Spleen (tissue), 11 donors: Measurements from ENCODE around the gene PHF21B. TPM values are rescaled to one million over a fixed set of nuclear protein-coding genes. Genes with fewer than 3 reads are reported as not detected.

Source experiments
- DNase-seq: peaks from one replicate; pipeline ENCODE4 v3.0.0-alpha.2; 2020
- H3K27ac ChIP-seq, 8 donors: fragments of 200-600 bp; sonication (generic) in 7 of 8; 1 replicate in 4 of 8; 2 replicates in 4 of 8; pipeline versions ENCODE4 v1.5.0 to v1.8.0; 2016 to 2021; ENCODE audit warnings: inconsistent platforms in 4 of 8, mild to moderate bottlenecking in 4 of 8, moderate library complexity in 1 of 8
- H3K27me3 ChIP-seq, 7 donors: fragments of 200-600 bp; sonication (generic) in 6 of 7; replicated peaks in 1 of 7; 1 replicate in 4 of 7; 2 replicates in 3 of 7; pipeline versions ENCODE4 v1.5.0 to v1.8.0; 2016 to 2021; ENCODE audit warnings: inconsistent platforms in 3 of 7, mild to moderate bottlenecking in 1 of 7
- H3K36me3 ChIP-seq, 6 donors: fragments of 200-600 bp; sonication (generic) in 5 of 6; 1 replicate in 4 of 6; 2 replicates in 2 of 6; pipeline versions ENCODE4 v1.5.0 to v1.8.0; 2016 to 2021; ENCODE audit warnings: inconsistent platforms in 2 of 6
- H3K4me1 ChIP-seq, 6 donors: fragments of 200-600 bp; sonication (generic) in 5 of 6; 1 replicate in 3 of 6; 2 replicates in 3 of 6; pipeline versions ENCODE4 v1.5.0 to v1.8.0; 2016 to 2021; ENCODE audit warnings: inconsistent platforms in 3 of 6
- H3K4me3 ChIP-seq, 8 donors: fragments of 200-600 bp; sonication (generic) in 7 of 8; 1 replicate in 4 of 8; 2 replicates in 4 of 8; pipeline versions ENCODE4 v1.5.0 to v1.8.0; 2016 to 2021; ENCODE audit warnings: inconsistent platforms in 4 of 8, mild to moderate bottlenecking in 4 of 8, moderate library complexity in 2 of 8
- H3K9me3 ChIP-seq, 8 donors: fragments of 200-600 bp; sonication (generic) in 7 of 8; 1 replicate in 4 of 8; 2 replicates in 4 of 8; pipeline versions ENCODE4 v1.5.0 to v1.8.0; 2016 to 2021; ENCODE audit warnings: inconsistent platforms in 4 of 8
- POLR2A ChIP-seq, 3 donors: fragments of 450-650 bp; IDR thresholded peaks; one replicate each; pipeline ENCODE4 v1.5.1; 2017; ENCODE audit warnings: antibody characterized with exemption in 3 of 3, mild to moderate bottlenecking in 1 of 3
- POLR2AphosphoS5 ChIP-seq, 3 donors: sonication (generic); formaldehyde crosslinking; IDR thresholded peaks; one replicate each; pipeline ENCODE4 v1.5.1; 2017; ENCODE audit warnings: antibody characterized with exemption in 3 of 3
- WGBS, 5 donors: extraction: QIAGEN DNeasy Blood & Tissue Kit in 3 of 5; methylation state at CpG; one replicate each; pipeline versions ENCODE4 v1.1.5 to v1.1.7; 2013 to 2018; 5-methylcytosine and 5-hydroxymethylcytosine counted together
- intact Hi-C: fragments of 100-400 bp; cut with DNase I; formaldehyde crosslinking; loops from one replicate; pipeline ENCODE4 v1.15.0; 2023; ENCODE audit warnings: low total_unique reads
- polyA plus RNA-seq, 3 donors: library from polyadenylated mRNA; stranded (reverse); fragments of 200-250 nt; gene quantifications; one replicate each; pipeline ENCODE4 v1.2.1, GENCODE V29; 2013
- total RNA-seq, 7 donors: library from RNA; depleted of rRNA in 3 of 7; stranded (reverse); fragments of >200 nt in 3 of 7; fragmentation: NEBNext Ultra II Directional in 4 of 7; extraction: Animal tissue kit (Norgen Biotek cat#: 25700) in 4 of 7; gene quantifications; one replicate each; pipeline versions ENCODE4 v1.1.0 to v1.2.1, GENCODE V29; 2016 to 2021
- TF ChIP-seq, protein P1 (sequence below), 11 experiments: fragments of 200-600 bp in 7 of 11; fragments of 450-650 bp in 4 of 11; sonication (generic) in 4 of 11; IDR thresholded peaks in 8 of 11; conservative IDR thresholded peaks in 3 of 11; 1 replicate in 7 of 11; 2 replicates in 4 of 11; pipeline versions ENCODE4 v1.4.0 to v1.8.0; 2016 to 2021; ENCODE audit warnings: antibody characterized with exemption in 11 of 11, inconsistent platforms in 4 of 11, mild to moderate bottlenecking in 1 of 11
- donor health status: healthy with polysubstance abuse.
- donor health status: DM: no; HTN: no; CAD: no; lungs with moderate emphysema.
- donor health status: DM: no; HTN: no; CAD: no.
- donor health status: Bipolar disorder and iron deficiency.
- donor health status: healthy.
- donor health status: DM: no; HTN: no; CAD: no.
- donor health status: DM: yes; HTN: yes; CAD: no.

The PHF21B gene
- total and polyA plus RNA-seq, 10 donors = 0.03 to 0.46 (median 0.09) TPM; not detected in 4

DNA sequence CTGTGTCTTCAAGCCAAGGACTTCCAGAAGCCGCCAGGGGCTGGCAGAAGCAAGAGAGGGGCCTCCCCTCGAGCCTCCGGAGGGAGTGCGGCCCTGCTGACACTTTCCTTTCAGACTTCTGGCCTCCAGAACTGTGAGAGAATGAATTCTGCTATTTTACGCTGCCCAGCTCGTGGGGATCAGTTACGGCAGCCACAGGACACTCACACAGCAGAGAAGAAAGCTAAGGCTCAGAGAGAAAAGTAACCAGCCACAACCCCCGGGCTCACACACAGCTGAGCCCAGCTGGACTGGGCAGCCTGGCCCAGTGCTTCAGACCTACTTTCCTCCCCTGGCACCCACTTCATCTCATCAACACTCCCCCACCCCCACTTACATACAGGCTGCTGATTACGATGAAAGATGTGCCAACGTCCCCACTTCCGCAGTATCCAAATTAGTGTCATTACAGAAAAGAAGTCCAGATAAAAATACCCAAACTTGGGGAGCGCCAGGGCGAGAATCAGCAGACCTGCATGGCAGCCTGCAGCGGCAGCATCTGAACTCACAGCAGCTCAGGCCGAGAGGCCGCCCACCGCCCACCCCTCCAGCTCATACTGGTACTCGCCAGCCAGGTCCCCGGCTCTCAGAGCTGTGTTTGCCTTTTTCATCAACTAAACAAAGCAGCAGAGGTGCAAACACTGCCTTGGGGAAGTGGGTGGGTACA is 15.3 kb downstream of the PHF21B start:
- no peak for DNase-seq
- Histone ChIP-seq H3K27me3 (peaks cover 0 to 78% (median 0%) of the 10 kb centered on the region in 7 donors), H3K36me3 (no peaks in the 10 kb centered on the region), H3K9me3 (no peaks in the 10 kb centered on the region), H3K27ac (no peak overlapping the region), H3K4me1 (no peaks in the 10 kb centered on the region), H3K4me3 (no peak overlapping the region)
- WGBS, 5 donors = 78 to 83% (median 79%) methylated on average over 19 of the region's 19 CpGs
- intact Hi-C loops = no loop called here
- TF ChIP-seq, protein P1, sequence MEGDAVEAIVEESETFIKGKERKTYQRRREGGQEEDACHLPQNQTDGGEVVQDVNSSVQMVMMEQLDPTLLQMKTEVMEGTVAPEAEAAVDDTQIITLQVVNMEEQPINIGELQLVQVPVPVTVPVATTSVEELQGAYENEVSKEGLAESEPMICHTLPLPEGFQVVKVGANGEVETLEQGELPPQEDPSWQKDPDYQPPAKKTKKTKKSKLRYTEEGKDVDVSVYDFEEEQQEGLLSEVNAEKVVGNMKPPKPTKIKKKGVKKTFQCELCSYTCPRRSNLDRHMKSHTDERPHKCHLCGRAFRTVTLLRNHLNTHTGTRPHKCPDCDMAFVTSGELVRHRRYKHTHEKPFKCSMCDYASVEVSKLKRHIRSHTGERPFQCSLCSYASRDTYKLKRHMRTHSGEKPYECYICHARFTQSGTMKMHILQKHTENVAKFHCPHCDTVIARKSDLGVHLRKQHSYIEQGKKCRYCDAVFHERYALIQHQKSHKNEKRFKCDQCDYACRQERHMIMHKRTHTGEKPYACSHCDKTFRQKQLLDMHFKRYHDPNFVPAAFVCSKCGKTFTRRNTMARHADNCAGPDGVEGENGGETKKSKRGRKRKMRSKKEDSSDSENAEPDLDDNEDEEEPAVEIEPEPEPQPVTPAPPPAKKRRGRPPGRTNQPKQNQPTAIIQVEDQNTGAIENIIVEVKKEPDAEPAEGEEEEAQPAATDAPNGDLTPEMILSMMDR (IDR thresholded peaks at IDR 0.05 in 8 of 11, conservative IDR thresholded peaks at IDR 0.05 in 3 of 11) = no peak
- TF ChIP-seq POLR2A (IDR thresholded peaks at IDR 0.05) = no peak
- no peak for TF ChIP-seq POLR2AphosphoS5 (IDR thresholded peaks at IDR 0.05)

GRCh38 chr22:44992166-44992565 is 17.6 kb downstream of the PHF21B start:
- H3K27me3 ChIP-seq = peaks cover 0 to 77% (median 0%) of the 10 kb centered on the region in 7 donors
- no peaks in the 10 kb centered on the region for H3K4me1 ChIP-seq
- WGBS, 5 donors = 88 to 95% (median 91%) methylated on average over 11 to 13 of the region's 13 CpGs
- H3K27ac ChIP-seq = no peak overlapping the region
- no peaks in the 10 kb centered on the region for H3K36me3 ChIP-seq
- TF ChIP-seq POLR2AphosphoS5 (IDR thresholded peaks at IDR 0.05) (no peak), POLR2A (IDR thresholded peaks at IDR 0.05) (no peak)
- TF ChIP-seq, protein P1 (IDR thresholded peaks at IDR 0.05 in 8 of 11, conservative IDR thresholded peaks at IDR 0.05 in 3 of 11) = no peak
- no peaks in the 10 kb centered on the region for H3K9me3 ChIP-seq
- intact Hi-C loops = no loop called here
- no peak for DNase-seq
- no peak overlapping the region for H3K4me3 ChIP-seq

DNA sequence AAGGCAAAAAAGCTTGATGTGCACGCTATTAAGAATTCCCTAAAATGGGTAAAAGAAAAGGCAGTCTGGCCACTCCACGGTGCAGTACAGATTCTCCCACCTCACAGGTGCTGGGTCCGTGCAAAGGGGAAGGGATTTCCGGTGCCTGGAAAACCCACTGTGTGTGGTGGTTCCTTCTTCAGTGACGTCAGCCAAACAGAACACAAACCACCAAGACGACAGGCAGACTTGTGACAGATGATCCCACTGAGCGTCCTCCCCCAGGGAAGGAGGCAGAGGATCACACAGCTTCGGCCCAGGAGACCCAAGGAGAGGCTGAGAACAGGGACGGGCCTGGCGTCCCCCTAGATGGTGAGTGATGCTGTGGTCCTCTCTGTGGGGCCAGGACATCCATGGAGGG is 18.6 kb downstream of the PHF21B start:
- Histone ChIP-seq H3K4me1 (no peaks in the 10 kb centered on the region), H3K27me3 (peaks cover 0 to 84% (median 0%) of the 10 kb centered on the region in 7 donors), H3K4me3 (no peak overlapping the region), H3K27ac (no peak overlapping the region), H3K9me3 (no peaks in the 10 kb centered on the region), H3K36me3 (no peaks in the 10 kb centered on the region)
- no peak for TF ChIP-seq POLR2AphosphoS5 (IDR thresholded peaks at IDR 0.05)
- intact Hi-C loops = no loop called here
- 55 to 78% (median 71%) methylated on average over 8 to 10 of the region's 10 CpGs for WGBS, 5 donors
- DNase-seq = no peak

DNA sequence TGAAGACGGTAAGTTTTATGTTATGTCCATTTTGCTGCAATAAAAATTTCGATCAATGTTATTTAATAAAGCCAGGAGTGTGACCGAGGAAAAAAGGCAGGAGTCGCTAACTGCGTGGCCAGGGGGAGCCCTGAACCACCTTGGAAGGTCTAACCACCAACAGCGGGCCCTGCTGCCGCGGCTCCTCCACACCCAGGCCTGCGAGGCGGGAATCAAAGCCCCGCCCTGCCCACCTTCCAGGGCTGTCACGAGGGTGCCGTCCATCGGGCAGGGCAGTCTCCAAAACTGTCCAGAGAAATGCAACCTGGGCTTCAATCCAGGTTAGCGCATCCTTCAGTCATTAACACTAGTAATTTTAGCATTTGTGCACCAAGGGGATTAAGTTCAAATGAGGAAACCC is 19.0 kb downstream of the PHF21B start:
- 76 to 84% (median 81%) methylated on average over 15 of the region's 15 CpGs for WGBS, 5 donors
- Histone ChIP-seq H3K36me3 (no peaks in the 10 kb centered on the region), H3K27me3 (peaks cover 0 to 80% (median 0%) of the 10 kb centered on the region in 7 donors), H3K4me1 (no peaks in the 10 kb centered on the region), H3K4me3 (no peak overlapping the region), H3K9me3 (no peaks in the 10 kb centered on the region), H3K27ac (no peak overlapping the region)
- intact Hi-C loops = no loop called here
- DNase-seq = no peak
- TF ChIP-seq POLR2A (IDR thresholded peaks at IDR 0.05) = no peak

- no peaks in the 10 kb centered on the region for H3K9me3 ChIP-seq
- peaks cover 0 to 76% (median 0%) of the 10 kb centered on the region in 7 donors for H3K27me3 ChIP-seq
- H3K4me1 ChIP-seq = no peaks in the 10 kb centered on the region
- H3K4me3 ChIP-seq = no peak overlapping the region
- no peak for DNase-seq
- intact Hi-C loops = no loop called here
- TF ChIP-seq, protein P1 (IDR thresholded peaks at IDR 0.05 in 8 of 11, conservative IDR thresholded peaks at IDR 0.05 in 3 of 11) = no peak
- TF ChIP-seq POLR2A (IDR thresholded peaks at IDR 0.05) (no peak), POLR2AphosphoS5 (IDR thresholded peaks at IDR 0.05) (no peak)
- H3K36me3 ChIP-seq = no peaks in the 10 kb centered on the region
- 76 to 91% (median 81%) methylated on average over 13 of the region's 13 CpGs for WGBS, 5 donors
- H3K27ac ChIP-seq = no peak overlapping the region
Measured at GRCh38 chr22:44990328-44990727, 19.5 kb downstream of the PHF21B start.
